Ovary (tissue), 3 donors: Measurements from ENCODE around the gene LAMB3.

Experiments
- CTCF ChIP-seq, 3 donors: fragments of 450-650 bp in 2 of 3; fragments of 200-600 bp in 1 of 3; IDR thresholded peaks; one replicate each; pipeline versions ENCODE4 v1.5.1 to v1.8.0; 2016 to 2022; ENCODE audit warnings: antibody characterized with exemption in 3 of 3, mild to moderate bottlenecking in 1 of 3
- POLR2A ChIP-seq: fragments of 450-650 bp; IDR thresholded peaks from one replicate; pipeline ENCODE4 v1.6.1; 2017; ENCODE audit warnings: antibody characterized with exemption, mild to moderate bottlenecking, moderate library complexity
- donor health status: DM: no; HTN: no; CAD: no.

GRCh38 chr1:209667708-209668107, 15.5 kb upstream of the LAMB3 start:
- TF ChIP-seq POLR2A = no peak
- TF ChIP-seq CTCF (IDR thresholded peaks at IDR 0.05) = no peak
